IPS-20b (cell line): ENCODE results near the gene RAB3GAP1.
"Not testable (repeated sequence)": the region's sequence is repeated elsewhere in the genome, so short reads cannot be mapped to it uniquely, and the experiment has no call there.

Experiments used
- H3K27ac ChIP-seq: one replicate; pipeline ENCODE4 v1.5.1; 2013; ENCODE audit warnings: low read length
- H3K27me3 ChIP-seq: 2 replicates; pipeline ENCODE4 v1.6.1; 2013; ENCODE audit warnings: mild to moderate bottlenecking, low read length, inconsistent platforms; ENCODE audit not compliant: insufficient read depth
- H3K36me3 ChIP-seq: 2 replicates; pipeline ENCODE4 v1.6.1; 2013; ENCODE audit warnings: low read depth, mild to moderate bottlenecking, inconsistent platforms, low read length, moderate library complexity; ENCODE audit not compliant: insufficient read depth
- H3K4me1 ChIP-seq: 2 replicates; pipeline ENCODE4 v1.6.1; 2013; ENCODE audit warnings: mild to moderate bottlenecking, control low read depth, inconsistent platforms, low read length, moderate library complexity; ENCODE audit not compliant: insufficient read depth
- H3K4me3 ChIP-seq: 2 replicates; pipeline ENCODE4 v1.5.1; 2013; ENCODE audit warnings: mild to moderate bottlenecking, low read length, inconsistent platforms
- H3K9ac ChIP-seq: 2 replicates; pipeline ENCODE4 v1.6.1; 2013; ENCODE audit warnings: low read depth, mild to moderate bottlenecking, inconsistent platforms, low read length, moderate library complexity
- H3K9me3 ChIP-seq: 2 replicates; pipeline ENCODE4 v1.6.1; 2013; ENCODE audit warnings: mild to moderate bottlenecking, low read depth, low read length, inconsistent platforms; ENCODE audit not compliant: insufficient read depth

The RAB3GAP1 gene

GRCh38 chr2:135121016-135121657 lies 69.0 kb downstream of the RAB3GAP1 start:
- Histone ChIP-seq H3K27ac (no peak overlapping the region), H3K4me3 (no peak overlapping the region), H3K4me1 (no peaks in the 10 kb centered on the region), H3K9ac (no peak overlapping the region), H3K27me3 (no peaks in the 10 kb centered on the region), H3K9me3 (no peaks in the 10 kb centered on the region), H3K36me3 (peaks cover 20% of the 10 kb centered on the region)

GRCh38 chr2:135121658-135122039 lies 69.6 kb downstream of the RAB3GAP1 start:
- peaks cover 25% of the 10 kb centered on the region for H3K36me3 ChIP-seq
- H3K27ac ChIP-seq, H3K4me1 ChIP-seq, H3K27me3 ChIP-seq, H3K9me3 ChIP-seq, H3K4me3 ChIP-seq, H3K9ac ChIP-seq: not testable (repeated sequence)

- Histone ChIP-seq H3K4me1 (no peaks in the 10 kb centered on the region), H3K27ac (no peak overlapping the region), H3K36me3 (peaks cover 48% of the 10 kb centered on the region), H3K4me3 (no peak overlapping the region), H3K27me3 (no peaks in the 10 kb centered on the region), H3K9me3 (no peaks in the 10 kb centered on the region), H3K9ac (no peak overlapping the region)
Observed at GRCh38 chr2:135124924-135125886, 73.1 kb downstream of the RAB3GAP1 start.

DNA sequence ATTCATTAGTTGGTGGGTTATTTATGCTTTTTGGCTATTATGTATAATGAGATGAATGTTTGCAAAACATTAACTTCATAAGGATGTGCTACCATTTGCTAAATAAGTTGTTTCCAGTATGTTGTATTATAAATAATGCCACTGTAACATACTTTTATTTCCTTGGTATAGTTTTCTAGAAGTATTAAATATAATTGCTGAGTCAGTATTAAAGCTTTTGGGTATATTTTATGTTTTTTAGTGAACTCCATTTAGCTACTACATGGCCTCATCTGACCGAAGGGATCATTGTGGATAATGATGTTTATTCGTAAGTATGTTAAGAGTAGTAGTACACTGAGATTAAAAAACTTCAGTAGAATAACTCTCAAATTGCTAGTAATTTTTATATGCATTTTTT lies 73.8 kb downstream of the RAB3GAP1 start:
- Histone ChIP-seq H3K4me3 (no peak overlapping the region), H3K4me1 (no peaks in the 10 kb centered on the region), H3K27me3 (no peaks in the 10 kb centered on the region), H3K9me3 (no peaks in the 10 kb centered on the region), H3K27ac (no peak overlapping the region), H3K36me3 (peaks cover 54% of the 10 kb centered on the region), H3K9ac (no peak overlapping the region)

DNA sequence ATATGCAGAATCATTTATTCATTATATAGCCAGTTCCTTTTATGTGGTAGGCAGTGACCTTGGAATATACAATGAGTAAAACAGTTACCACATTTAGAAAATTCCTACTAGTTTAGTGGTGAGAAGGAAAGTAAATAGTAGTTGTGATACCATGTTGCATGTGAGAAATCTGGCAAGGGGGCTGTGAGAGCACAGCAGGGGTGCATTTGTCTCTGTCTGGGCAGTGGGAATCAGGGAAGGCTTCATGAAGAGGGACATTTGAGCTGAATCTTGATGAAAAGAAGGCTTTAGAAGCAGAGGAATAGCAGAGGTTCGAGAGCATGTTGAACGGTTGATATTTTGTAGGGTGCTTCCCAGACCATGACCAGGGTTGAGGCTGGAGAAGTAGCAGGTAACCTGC lies 78.7 kb downstream of the RAB3GAP1 start:
- Histone ChIP-seq H3K9me3 (no peaks in the 10 kb centered on the region), H3K27ac (no peak overlapping the region), H3K36me3 (peaks cover 79% of the 10 kb centered on the region), H3K27me3 (no peaks in the 10 kb centered on the region), H3K4me3 (no peak overlapping the region), H3K9ac (no peak overlapping the region), H3K4me1 (no peaks in the 10 kb centered on the region)

GRCh38 chr2:135132314-135132713 lies 80.2 kb downstream of the RAB3GAP1 start:
- peaks cover 85% of the 10 kb centered on the region for H3K36me3 ChIP-seq
- H3K4me1 ChIP-seq, result no peaks in the 10 kb centered on the region
- no peak overlapping the region for H3K27ac ChIP-seq

GRCh38 chr2:135140606-135141005 lies 88.5 kb downstream of the RAB3GAP1 start:
- no peaks in the 10 kb centered on the region for H3K4me1 ChIP-seq
- no peaks in the 10 kb centered on the region for H3K27me3 ChIP-seq
- no peak overlapping the region for H3K9ac ChIP-seq
- H3K36me3 ChIP-seq, result peaks cover 61% of the 10 kb centered on the region
- H3K27ac ChIP-seq, result no peak overlapping the region
- H3K4me3 ChIP-seq, result no peak overlapping the region
- peaks cover 19% of the 10 kb centered on the region; the same call in 1 of the 2 replicates for H3K9me3 ChIP-seq

More at GRCh38 chr2:135132314-135132713, 80.2 kb downstream of the RAB3GAP1 start:
- Histone ChIP-seq H3K27me3 (no peaks in the 10 kb centered on the region), H3K9ac (no peak overlapping the region), H3K9me3 (no peaks in the 10 kb centered on the region), H3K4me3 (no peak overlapping the region)

DNA sequence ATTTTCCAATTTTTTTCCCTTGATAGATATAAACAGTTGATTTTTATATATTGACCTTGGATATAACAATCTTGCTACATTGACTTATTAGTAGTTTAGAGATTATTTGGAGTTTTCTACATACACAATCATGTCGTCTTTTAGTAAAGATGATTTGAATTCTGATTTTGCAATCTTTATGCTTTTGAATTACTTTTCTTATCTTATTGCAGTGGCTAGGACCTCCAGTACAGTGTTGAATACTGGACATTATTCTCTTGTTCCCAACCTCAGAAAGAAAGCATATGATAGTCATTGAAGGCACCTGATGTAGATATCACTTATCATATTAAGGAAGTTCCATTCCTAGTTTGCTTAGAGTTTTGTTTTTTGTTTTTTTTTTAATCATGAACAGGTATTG lies 90.2 kb downstream of the RAB3GAP1 start:
- H3K27ac ChIP-seq, result no peak overlapping the region
- peaks cover 19% of the 10 kb centered on the region; the same call in 1 of the 2 replicates for H3K9me3 ChIP-seq
- H3K27me3 ChIP-seq, result no peaks in the 10 kb centered on the region
- H3K4me3 ChIP-seq, result no peak overlapping the region
- peaks cover 44% of the 10 kb centered on the region for H3K36me3 ChIP-seq
- no peak overlapping the region for H3K9ac ChIP-seq
- H3K4me1 ChIP-seq, result no peaks in the 10 kb centered on the region

GRCh38 chr2:135144343-135144742 lies 92.3 kb downstream of the RAB3GAP1 start:
- H3K9me3 ChIP-seq, result peaks cover 19% of the 10 kb centered on the region; the same call in 1 of the 2 replicates
- H3K4me1 ChIP-seq, result no peaks in the 10 kb centered on the region
- H3K36me3 ChIP-seq, result peaks cover 33% of the 10 kb centered on the region
- H3K27me3 ChIP-seq, result no peaks in the 10 kb centered on the region
- H3K4me3 ChIP-seq, result no peak overlapping the region
- H3K27ac ChIP-seq, result no peak overlapping the region
- H3K9ac ChIP-seq, result no peak overlapping the region

- no peak overlapping the region for H3K4me3 ChIP-seq
- no peak overlapping the region for H3K9ac ChIP-seq
- H3K36me3 ChIP-seq, result peaks cover 44% of the 10 kb centered on the region
Observed at GRCh38 chr2:135149251-135149650, 97.2 kb downstream of the RAB3GAP1 start.

DNA sequence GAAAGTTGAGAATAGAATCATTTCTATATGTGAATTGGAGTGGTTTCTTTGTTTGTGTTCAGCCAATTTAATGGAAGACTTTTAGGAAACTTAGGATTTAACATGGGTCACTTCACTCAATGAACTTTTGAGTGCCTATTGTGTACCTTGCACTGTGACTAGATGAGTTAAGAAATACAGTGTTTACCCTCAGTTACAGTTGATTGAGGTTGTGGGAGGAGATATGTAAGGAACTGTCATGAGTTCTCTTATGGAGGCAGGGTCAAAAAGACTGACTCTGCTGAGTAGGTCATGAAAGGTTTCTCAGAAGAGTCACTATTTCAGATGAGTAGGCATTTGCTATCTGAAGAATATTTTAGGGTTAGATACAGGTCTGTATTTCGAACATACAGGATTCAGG lies 98.6 kb downstream of the RAB3GAP1 start:
- no peak overlapping the region for H3K4me3 ChIP-seq
- no peaks in the 10 kb centered on the region for H3K9me3 ChIP-seq
- no peak overlapping the region for H3K9ac ChIP-seq
- H3K27ac ChIP-seq, result no peak overlapping the region
- no peaks in the 10 kb centered on the region for H3K27me3 ChIP-seq
- no peaks in the 10 kb centered on the region for H3K4me1 ChIP-seq
- peaks cover 55% of the 10 kb centered on the region for H3K36me3 ChIP-seq

More at GRCh38 chr2:135149251-135149650, 97.2 kb downstream of the RAB3GAP1 start:
- Histone ChIP-seq H3K4me1 (no peaks in the 10 kb centered on the region), H3K27ac (no peak overlapping the region), H3K27me3 (no peaks in the 10 kb centered on the region), H3K9me3 (peaks cover under 1% of the 10 kb centered on the region; the same call in 1 of the 2 replicates)

- H3K4me1 ChIP-seq, result no peaks in the 10 kb centered on the region
- no peak overlapping the region for H3K27ac ChIP-seq
- no peak overlapping the region for H3K4me3 ChIP-seq
- no peaks in the 10 kb centered on the region for H3K27me3 ChIP-seq
- no peak overlapping the region for H3K9ac ChIP-seq
- no peaks in the 10 kb centered on the region for H3K9me3 ChIP-seq
- peaks cover 62% of the 10 kb centered on the region for H3K36me3 ChIP-seq
Observed at GRCh38 chr2:135151615-135152014, 99.5 kb downstream of the RAB3GAP1 start.
